ENCODE data around the gene DRD1. TPM values are rescaled to one million over a fixed set of nuclear protein-coding genes. Genes with fewer than 3 reads are reported as not detected.

Gene DRD1
- total and polyA plus RNA-seq, 2 of the 4 experiments (the other 2 are of a cell fraction): 0.18 to 0.19 TPM

GRCh38 chr5:175415303-175415702 lies 28.7 kb downstream of the DRD1 start:
- intact Hi-C loops (cut with micrococcal nuclease): no loop called here
- ChIA-PET POLR2A (ENCODE audit: unreplicated experiment) (no interaction called here), CTCF (interaction anchor here (1.2 to 1.3 kb wide), 2 partner anchors 12 to 29 kb away, joined by 3 to 5 read pairs; partner anchors contain the start of gene DRD1)
- H3K27me3 ChIP-seq (ENCODE audit: control insufficient read depth, insufficient read depth, low read length): peaks cover 2% of the 10 kb centered on the region; the same call in 1 of the 2 replicates
- H4K5ac ChIP-seq (ENCODE audit: low read depth, low read length): no peak overlapping the region
- no peak overlapping the region for H3K4ac ChIP-seq (ENCODE audit: low read depth, low read length)
- H2BK15ac ChIP-seq (ENCODE audit: low read depth, low read length): no peak overlapping the region
- no peak overlapping the region for H3K14ac ChIP-seq (replicated peaks; ENCODE audit: low read depth, low read length)
- H3K27ac ChIP-seq (ENCODE audit: insufficient read depth, low read length): no peak overlapping the region
- no peak overlapping the region for H2AK5ac ChIP-seq (ENCODE audit: low read depth, low read length)
- H3K79me1 ChIP-seq (ENCODE audit: low read depth in 1 of 2, low read length in 2 of 2): no peaks in the 10 kb centered on the region
- no peak overlapping the region for H2BK20ac ChIP-seq (ENCODE audit: low read depth, low read length)
- dilution Hi-C loops (cut with HindIII; ENCODE audit: low sequenced_read_pairs, unreplicated experiment): no loop called here
- no peak overlapping the region for H2BK5ac ChIP-seq (ENCODE audit: low read depth, low read length, poor library complexity, severe bottlenecking)
- H4K20me1 ChIP-seq (ENCODE audit: insufficient read depth, low read length): no peaks in the 10 kb centered on the region
- no peak overlapping the region for H3K18ac ChIP-seq (ENCODE audit: low read depth, low read length)
- no peak overlapping the region for H3K23ac ChIP-seq (ENCODE audit: low read depth, low read length)
- H3K56ac ChIP-seq (ENCODE audit: extremely low read depth, insufficient read depth, low read length): no peak overlapping the region
- in situ Hi-C loops (cut with MboI; ENCODE audit: low sequenced_read_pairs): no loop called here
- no peak overlapping the region for H2BK120ac ChIP-seq (ENCODE audit: low read depth, low read length)
- no CpG with 5 or more reads among the region's 2 CpGs for WGBS, 2 experiments (ENCODE audit: extremely low coverage in 2 of 2, insufficient read length in 1 of 2)
- H3K9ac ChIP-seq (ENCODE audit: low read depth, low read length): no peak overlapping the region
- DNase-seq: no peak
- no peak for TF ChIP-seq BHLHE40 (IDR thresholded peaks at IDR 0.05; ENCODE audit: low read depth, low read length)
- no peak for TF ChIP-seq NFE2L2 (IDR thresholded peaks at IDR 0.05; ENCODE audit: low read depth, low read length)
- no peak for TF ChIP-seq RFX5 (IDR thresholded peaks at IDR 0.05; ENCODE audit: low read depth, low read length)
- no peak for TF ChIP-seq MAFK (IDR thresholded peaks at IDR 0.05; ENCODE audit: low read depth, low read length)
- TF ChIP-seq, protein P1, sequence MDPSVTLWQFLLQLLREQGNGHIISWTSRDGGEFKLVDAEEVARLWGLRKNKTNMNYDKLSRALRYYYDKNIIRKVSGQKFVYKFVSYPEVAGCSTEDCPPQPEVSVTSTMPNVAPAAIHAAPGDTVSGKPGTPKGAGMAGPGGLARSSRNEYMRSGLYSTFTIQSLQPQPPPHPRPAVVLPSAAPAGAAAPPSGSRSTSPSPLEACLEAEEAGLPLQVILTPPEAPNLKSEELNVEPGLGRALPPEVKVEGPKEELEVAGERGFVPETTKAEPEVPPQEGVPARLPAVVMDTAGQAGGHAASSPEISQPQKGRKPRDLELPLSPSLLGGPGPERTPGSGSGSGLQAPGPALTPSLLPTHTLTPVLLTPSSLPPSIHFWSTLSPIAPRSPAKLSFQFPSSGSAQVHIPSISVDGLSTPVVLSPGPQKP (IDR thresholded peaks at IDR 0.05; ENCODE audit: borderline replicate concordance, low read depth, low read length): no peak
- TF ChIP-seq FOS (IDR thresholded peaks at IDR 0.05; ENCODE audit: low read depth, low read length): no peak
- no peak for TF ChIP-seq CTCF (conservative IDR thresholded peaks at IDR 0.05; ENCODE audit: low read depth, low read length)
- no peak for TF ChIP-seq MXI1 (IDR thresholded peaks at IDR 0.05; ENCODE audit: borderline replicate concordance, low read depth, low read length)
- TF ChIP-seq, protein P2, sequence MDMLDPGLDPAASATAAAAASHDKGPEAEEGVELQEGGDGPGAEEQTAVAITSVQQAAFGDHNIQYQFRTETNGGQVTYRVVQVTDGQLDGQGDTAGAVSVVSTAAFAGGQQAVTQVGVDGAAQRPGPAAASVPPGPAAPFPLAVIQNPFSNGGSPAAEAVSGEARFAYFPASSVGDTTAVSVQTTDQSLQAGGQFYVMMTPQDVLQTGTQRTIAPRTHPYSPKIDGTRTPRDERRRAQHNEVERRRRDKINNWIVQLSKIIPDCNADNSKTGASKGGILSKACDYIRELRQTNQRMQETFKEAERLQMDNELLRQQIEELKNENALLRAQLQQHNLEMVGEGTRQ (IDR thresholded peaks at IDR 0.05; ENCODE audit: low read depth, low read length): no peak
- TF ChIP-seq CEBPB (IDR thresholded peaks at IDR 0.05; ENCODE audit: low read depth, low read length): no peak
- no peak for TF ChIP-seq RAD21 (IDR thresholded peaks at IDR 0.05; ENCODE audit: low read length)
- no peak for TF ChIP-seq CHD1 (IDR thresholded peaks at IDR 0.05; ENCODE audit: low read depth, low read length)
- TF ChIP-seq RCOR1 (IDR thresholded peaks at IDR 0.05; ENCODE audit: insufficient replicate concordance, low read length): no peak
- no peak for ATAC-seq (ENCODE audit: low read depth)
- H4K8ac ChIP-seq (ENCODE audit: low read depth in 2 of 2, low read length in 2 of 2): no peak overlapping the region
- H3K4me3 ChIP-seq (ENCODE audit: insufficient read depth, low read depth, low read length): no peak overlapping the region
- H2AK9ac ChIP-seq (replicated peaks; ENCODE audit: low read depth, low read length, poor library complexity): no peak overlapping the region
- H3K9me3 ChIP-seq (ENCODE audit: control insufficient read depth, insufficient read depth, low read length): no peaks in the 10 kb centered on the region
- no peaks in the 10 kb centered on the region for H3K4me1 ChIP-seq (ENCODE audit: control insufficient read depth, insufficient read depth, low read length)
- H3K4me2 ChIP-seq (ENCODE audit: low read depth, low read length): no peak overlapping the region
- BruUV-seq (replicated peaks): no TSS peak
- no peaks in the 10 kb centered on the region for H3K9me1 ChIP-seq (ENCODE audit: insufficient read depth, low read length)
- H2AFZ ChIP-seq (replicated peaks; ENCODE audit: low read length, poor library complexity): no peak overlapping the region
- H3K36me3 ChIP-seq (ENCODE audit: control insufficient read depth, insufficient read depth, low read length): no peaks in the 10 kb centered on the region
- H4K91ac ChIP-seq (ENCODE audit: insufficient read depth, low read depth, low read length): no peak overlapping the region

Data from IMR-90 (cell line).